ENCODE results near the gene MAST1.
"Not testable (repeated sequence)": the region's sequence is repeated elsewhere in the genome, so short reads cannot be mapped to it uniquely, and the experiment has no call there.

MAST1 gene

DNA sequence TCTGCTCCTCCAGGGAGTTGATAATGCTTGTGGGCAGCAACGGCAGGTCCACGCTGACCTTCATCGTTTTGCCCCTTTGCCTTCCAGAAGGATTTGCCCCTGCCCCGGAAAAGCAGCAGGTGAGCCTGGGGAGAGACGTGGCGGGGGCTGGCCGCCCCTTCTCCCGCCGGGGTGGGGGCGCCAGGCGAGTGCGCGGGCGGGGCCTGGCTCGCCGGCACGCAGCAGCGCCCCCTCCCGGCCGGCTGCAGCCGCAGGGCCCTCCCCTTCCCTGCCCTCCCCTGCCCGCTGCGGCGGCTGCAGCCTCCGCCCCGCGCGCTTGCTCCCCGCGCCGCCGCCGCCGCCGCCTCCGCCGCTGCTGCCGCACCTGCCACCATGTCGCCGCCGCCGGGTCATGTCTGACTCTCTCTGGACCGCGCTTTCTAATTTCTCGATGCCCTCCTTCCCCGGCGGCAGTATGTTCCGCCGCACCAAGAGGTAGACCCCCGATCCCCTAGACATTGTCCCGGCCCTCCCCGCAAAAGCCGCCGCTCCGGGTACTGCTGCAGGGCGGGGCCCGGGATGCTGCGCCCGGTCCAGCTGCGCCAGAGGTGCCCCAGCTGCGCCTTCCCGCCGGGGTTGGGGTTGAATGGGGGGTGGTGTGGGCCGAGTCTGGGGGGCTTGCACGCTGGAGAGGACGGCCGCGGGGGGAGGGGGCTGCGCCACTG lies at the start of gene MAST1:
MAST1 (plus strand) TSS at position 334 of the 704 bp plus-strand sequence; CDS start at position 392, 58 bp downstream.
- peak; percentile 59 for DNase-seq

DNA sequence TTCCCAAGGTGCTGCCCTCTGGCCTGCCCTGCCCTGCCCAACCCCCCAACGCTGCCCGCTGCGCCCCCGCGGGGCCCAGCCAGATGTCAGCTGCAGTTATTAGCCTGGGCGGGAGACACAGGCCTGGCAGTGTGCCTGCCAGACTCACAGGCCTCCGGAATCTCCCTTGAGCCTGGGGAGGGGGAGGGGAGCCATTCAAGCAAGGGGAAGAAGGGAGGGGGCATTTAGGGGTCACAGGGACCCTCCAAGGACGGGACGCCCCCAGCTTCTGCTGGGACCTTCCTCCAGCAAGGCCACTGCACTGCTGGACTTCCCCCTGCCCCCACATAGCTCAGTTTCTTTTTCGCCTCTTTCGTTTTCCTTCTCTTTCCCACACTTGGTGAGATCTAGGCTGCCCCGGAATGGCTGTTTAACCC lies 49.6 kb upstream of the MAST1 start:
- no peak for DNase-seq

- no peak for DNase-seq
Observed at GRCh38 chr19:12789098-12789903, 49.0 kb upstream of the MAST1 start.

- DNase-seq = peak; percentile 80
Observed at GRCh38 chr19:12789904-12790619, 48.3 kb upstream of the MAST1 start.

DNA sequence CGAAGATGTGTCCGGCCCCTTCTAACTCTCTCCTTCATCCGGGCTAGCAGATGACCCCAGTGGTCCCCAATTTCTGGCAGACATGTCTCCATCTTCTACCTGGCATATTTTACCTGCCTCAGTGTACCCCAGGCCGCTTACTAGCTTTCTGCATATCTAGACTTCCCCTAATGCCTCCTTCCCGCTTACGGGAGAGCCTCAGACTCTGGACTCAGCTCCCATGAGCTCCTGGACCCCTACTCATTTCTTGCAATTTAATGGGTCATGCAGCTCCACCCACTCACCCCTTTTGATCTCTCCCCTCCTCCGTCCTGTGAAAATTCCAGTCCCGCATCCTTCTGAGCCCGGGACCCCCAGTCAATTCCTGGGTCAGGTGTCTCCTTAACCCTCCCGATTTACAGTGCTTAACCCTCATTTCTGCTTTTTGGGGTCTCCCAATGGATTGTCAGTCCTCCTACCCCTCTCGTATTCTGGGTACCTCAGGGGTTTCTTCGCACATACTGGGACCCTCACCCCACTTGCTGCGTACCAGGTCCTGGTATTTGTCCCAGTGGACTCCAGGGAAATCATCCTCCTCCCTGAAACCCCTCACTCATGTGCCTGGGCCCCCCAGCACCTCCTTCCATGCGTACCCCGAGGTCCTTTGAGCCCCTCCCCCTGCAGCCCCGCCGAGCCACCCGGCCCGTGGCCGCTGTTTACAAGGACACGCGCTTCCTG lies 47.5 kb upstream of the MAST1 start:
- no peak for DNase-seq

DNA sequence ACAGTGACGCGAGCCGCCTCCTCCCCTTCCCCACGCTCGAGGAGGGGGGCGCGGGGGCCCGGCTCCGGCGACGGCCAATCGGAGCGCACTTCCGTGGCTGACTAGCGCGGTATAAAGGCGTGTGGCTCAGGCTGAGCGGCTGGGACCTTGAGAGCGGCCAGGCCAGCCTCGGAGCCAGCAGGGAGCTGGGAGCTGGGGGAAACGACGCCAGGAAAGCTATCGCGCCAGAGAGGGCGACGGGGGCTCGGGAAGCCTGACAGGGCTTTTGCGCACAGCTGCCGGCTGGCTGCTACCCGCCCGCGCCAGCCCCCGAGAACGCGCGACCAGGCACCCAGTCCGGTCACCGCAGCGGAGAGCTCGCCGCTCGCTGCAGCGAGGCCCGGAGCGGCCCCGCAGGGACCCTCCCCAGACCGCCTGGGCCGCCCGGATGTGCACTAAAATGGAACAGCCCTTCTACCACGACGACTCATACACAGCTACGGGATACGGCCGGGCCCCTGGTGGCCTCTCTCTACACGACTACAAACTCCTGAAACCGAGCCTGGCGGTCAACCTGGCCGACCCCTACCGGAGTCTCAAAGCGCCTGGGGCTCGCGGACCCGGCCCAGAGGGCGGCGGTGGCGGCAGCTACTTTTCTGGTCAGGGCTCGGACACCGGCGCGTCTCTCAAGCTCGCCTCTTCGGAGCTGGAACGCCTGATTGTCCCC lies 46.8 kb upstream of the MAST1 start, which contains the start of gene JUNB:
JUNB (plus strand) TSS at position 142 of the 706 bp plus-strand sequence; CDS start at position 428, 286 bp downstream.
- peak; percentile 94 for DNase-seq

DNA sequence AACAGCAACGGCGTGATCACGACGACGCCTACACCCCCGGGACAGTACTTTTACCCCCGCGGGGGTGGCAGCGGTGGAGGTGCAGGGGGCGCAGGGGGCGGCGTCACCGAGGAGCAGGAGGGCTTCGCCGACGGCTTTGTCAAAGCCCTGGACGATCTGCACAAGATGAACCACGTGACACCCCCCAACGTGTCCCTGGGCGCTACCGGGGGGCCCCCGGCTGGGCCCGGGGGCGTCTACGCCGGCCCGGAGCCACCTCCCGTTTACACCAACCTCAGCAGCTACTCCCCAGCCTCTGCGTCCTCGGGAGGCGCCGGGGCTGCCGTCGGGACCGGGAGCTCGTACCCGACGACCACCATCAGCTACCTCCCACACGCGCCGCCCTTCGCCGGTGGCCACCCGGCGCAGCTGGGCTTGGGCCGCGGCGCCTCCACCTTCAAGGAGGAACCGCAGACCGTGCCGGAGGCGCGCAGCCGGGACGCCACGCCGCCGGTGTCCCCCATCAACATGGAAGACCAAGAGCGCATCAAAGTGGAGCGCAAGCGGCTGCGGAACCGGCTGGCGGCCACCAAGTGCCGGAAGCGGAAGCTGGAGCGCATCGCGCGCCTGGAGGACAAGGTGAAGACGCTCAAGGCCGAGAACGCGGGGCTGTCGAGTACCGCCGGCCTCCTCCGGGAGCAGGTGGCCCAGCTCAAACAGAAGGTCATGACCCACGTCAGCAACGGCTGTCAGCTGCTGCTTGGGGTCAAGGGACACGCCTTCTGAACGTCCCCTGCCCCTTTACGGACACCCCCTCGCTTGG lies 46.1 kb upstream of the MAST1 start:
- peak; percentile 80 for DNase-seq

DNA sequence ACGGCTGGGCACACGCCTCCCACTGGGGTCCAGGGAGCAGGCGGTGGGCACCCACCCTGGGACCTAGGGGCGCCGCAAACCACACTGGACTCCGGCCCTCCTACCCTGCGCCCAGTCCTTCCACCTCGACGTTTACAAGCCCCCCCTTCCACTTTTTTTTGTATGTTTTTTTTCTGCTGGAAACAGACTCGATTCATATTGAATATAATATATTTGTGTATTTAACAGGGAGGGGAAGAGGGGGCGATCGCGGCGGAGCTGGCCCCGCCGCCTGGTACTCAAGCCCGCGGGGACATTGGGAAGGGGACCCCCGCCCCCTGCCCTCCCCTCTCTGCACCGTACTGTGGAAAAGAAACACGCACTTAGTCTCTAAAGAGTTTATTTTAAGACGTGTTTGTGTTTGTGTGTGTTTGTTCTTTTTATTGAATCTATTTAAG lies 45.4 kb upstream of the MAST1 start:
- no peak for DNase-seq

GRCh38 chr19:12793290-12794195 lies 44.8 kb upstream of the MAST1 start:
- DNase-seq = peak; percentile 90

- DNase-seq = no peak
Observed at GRCh38 chr19:12794196-12794941, 43.9 kb upstream of the MAST1 start.

DNA sequence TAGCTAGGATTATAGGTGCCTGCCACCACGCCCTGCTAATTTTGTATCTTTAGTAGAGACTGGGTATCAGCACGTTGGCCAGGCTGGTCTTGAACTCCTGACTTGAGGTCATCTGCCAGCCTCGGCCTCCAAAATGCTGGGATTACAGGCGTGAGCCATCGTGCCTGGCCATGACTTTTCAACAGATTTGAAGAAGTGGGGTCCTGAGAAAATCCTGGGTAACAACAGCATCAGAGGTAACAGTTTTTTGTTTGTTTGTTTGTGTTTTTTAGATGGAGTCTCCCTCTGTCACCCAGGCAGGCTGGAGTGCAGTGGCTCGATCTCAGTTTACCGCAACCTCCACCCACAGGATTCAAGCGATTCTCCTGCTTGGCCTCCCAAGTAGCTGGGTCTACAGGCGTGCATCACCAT lies 43.3 kb upstream of the MAST1 start:
- DNase-seq = no peak

DNA sequence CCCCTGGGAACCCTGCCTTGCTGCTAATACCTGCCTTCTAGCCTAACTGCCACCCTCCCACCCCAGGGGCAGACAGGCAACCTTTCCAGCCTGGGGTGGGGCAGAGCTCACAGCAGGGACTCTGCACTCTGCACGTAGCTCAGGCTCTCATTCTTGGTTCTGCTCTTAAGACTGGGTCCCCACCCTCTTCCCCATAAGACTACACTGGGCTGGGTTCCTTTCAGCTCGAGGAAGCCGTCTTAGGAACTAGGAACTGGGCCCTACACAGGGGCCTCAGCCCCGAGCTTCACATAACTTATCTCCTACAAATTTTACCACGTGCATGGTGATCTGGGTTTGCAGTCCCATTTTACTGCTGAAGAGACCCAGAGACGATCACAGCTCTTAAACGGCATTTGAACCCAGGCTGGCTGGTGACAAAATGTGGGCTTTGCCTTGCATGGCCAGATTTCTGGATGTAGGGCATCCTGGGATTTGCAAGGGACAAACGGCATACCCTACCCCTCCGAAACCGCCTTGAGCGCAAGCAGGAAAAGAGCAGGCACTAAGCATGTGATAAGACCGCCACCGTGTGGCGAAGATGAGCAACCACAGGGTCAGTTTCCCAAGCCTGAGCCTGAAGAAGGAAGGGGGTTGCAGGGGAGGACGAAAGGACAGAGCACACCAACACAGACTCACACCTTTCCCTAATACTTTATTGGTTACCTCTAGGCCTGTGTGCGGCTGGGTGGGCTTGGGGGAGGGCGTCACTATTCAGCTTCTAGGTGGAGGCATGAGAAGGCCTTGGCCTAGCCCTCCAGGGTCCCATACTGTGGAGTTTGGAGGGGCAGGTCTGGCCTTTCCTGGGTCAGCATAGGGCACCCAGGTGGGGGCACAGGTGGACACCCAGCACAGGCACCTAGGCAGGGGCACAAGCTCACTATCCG lies 41.9 kb upstream of the MAST1 start:
- DNase-seq = peak; percentile 73

- DNase-seq = no peak
Observed at GRCh38 chr19:12797141-12797587, 41.2 kb upstream of the MAST1 start.

DNA sequence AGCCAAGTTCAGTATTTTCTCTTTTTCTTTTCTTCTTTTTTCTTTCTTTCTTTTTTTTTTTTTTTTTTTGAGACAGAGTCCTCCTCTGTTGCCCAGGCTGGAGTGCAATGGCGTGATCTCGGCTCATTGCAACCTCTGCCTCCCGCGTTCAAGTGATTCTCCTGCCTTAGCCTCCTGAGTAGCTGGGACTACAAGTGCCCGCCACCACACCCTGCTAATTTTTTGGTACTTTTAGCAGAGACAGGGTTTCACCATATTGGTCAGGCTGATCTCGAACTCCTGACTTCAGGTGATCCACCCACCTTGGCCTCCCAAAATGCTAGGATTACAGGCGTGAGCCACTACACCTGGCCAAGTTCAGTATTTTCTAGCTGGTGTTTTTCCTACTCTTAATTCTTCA lies 40.7 kb upstream of the MAST1 start:
- DNase-seq = not testable (repeated sequence)

DNA sequence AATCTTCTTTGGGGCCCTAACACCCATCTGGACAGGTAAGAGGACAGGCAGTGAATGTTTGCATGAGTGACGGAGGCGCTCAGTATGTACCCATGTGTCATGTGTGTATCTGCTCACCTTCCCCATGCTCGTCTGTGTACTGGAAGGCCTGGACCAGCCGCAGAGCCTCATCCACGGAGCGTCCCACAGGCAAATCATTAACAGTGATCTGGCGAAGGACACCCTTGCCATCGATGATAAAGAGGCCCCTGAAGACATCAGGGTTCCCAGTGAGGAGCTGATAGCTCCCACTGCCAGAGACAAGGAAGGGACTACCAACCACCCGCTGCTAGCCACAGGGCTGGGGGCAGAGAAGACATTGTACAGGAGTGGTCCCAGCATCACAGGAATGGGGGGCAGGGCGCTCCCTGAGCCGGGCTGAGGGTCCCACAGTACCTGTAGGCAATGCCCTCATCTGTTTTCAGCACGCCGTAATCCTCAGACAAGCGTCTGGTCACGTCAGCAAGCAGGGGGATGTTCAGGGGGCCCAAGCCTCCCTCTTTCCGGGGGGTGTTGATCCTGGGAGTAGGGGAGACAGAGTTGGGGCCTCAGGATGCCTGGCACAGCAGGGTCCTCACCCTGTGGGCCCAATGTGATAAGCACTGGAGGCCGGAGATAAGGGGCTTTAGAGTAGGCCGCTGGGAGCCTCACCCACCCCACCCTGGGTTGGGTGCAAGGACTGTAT lies 38.4 kb upstream of the MAST1 start:
- no peak for DNase-seq

DNA sequence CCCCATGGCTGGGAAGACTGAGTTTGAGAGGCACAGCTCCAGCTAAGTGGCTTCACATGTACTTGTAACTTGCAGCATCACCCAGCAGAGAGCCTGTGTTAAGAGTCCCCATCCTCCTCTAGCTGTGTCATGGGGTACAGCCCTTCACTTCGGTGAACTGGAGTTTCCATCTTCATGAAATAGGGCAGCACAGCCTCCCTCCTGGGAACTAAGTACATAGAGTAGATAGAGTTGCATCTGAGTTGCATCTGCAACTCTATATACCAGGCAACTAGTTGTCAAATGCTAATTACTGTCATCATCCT lies 37.9 kb upstream of the MAST1 start:
- no peak for DNase-seq

GRCh38 chr19:12800923-12801465 lies 37.3 kb upstream of the MAST1 start:
- DNase-seq = peak; percentile 37

Measured in activated naive CD4-positive, alpha-beta T cell treated with anti-CD3 and anti-CD28 coated beads, Interleukin-2, amount 50 U/mL, for 16 hours (primary cell).